ENCODE measurements around the gene NTM.

NTM gene

DNA sequence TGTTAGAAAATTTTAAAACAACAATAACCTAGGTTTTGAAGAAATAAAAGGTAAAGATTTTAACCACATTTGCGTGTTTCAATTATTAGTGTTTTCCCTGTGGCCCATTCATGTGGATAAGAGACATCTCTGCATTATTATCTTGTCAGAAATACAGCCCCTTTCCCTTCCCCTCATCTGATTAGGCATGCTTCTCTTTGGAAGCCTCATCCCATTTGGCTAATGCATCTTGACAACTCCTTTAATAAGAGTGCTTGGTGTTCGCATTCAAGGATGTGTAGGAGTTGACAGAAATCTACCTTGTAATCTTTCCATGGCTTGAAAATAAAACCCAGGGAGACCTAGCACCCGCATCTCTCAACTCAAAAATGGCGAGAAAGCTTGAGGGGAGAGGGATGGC lies 635.5 kb downstream of the NTM start:
- no peak for DNase-seq (ENCODE audit: low read depth)

DNA sequence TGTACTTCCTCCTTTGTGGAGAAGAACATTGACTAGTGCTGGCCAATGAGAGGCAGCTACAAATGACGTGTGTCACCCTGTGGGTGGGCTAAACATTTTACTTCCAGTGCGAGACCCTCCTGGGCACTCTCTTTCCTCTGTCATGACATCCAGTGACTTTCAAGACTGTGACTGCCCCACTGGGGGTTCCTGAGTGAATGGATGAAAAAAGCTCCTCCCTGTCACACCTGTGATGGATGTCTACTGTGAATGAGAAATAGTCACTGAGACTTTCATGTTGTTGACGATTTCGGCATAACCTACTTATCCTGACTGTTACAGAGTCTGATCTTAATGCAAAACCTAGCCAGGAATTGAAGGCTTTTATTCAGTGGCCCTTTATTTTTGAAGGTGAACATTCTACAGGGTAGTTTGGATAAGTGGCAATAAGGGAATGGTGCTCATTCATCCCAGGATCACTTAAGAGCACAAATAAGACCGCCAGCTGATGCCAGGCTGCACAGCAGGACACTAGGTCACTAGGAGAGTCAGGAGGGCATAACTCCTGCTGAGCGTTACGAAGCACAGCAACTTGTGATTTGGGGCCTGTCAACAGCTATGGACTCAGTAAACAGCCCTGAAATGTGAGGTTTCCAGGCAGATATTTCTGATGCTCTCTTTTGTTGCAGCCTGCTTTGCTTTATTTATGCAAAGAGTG lies 636.6 kb downstream of the NTM start:
- no peak for DNase-seq (ENCODE audit: low read depth)

DNA sequence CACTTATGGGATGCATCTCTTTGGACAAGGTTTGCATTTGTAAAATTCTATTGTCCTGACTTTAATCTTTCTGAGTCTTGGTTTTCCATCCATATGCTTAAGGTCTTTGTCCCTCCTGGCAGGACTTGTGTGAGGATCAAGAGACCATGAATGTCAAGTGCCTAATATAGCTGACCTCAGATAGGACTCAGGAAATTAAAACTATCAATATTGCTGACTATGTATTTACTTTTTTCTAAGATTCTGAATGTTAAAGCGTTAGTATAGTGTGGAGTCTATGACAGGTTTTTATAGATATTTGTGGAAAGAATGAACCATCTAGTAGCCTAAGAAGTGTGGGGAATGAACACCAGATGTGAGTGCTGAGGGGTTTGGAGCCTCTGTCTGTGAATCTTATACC lies 637.8 kb downstream of the NTM start:
- no peak for DNase-seq (ENCODE audit: low read depth)

DNA sequence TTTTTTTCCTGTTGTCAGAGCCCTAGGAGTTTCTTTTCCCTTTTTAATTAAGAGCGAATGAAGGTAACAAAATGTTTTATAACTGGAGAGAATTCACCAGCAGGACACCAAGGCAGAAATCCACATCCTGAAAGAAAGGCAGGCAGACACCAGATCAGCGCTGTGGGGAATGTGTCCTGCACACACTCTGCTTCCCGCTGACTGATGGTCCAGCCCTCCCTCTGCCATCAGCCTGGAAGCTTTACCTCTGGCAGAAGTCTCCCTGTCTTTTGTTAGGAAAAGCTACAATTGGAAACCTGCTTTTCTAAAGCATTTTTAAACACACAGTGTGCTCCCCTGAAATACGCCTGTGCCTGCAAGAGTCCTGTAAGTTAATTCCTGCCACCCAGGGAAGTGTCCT lies 638.5 kb downstream of the NTM start:
- DNase-seq (ENCODE audit: low read depth) = no peak

DNA sequence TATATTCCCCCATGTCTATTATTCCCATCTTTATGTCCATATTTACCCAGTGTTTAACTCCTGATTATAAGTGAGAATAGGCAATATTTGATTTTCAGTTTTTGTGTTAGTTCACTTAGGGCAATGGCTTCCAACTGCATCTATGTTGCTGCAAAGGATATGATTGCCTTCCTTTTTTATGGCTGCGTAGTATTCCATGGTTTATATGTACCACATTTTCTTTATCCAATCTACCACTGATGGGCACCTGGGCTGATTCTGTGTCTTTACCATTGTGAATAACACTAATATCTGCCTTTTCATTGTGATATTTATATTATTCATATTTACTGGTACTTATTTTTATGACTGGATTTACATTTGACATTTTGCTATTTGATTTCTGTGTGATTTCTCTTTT lies 649.6 kb downstream of the NTM start:
- no peak for DNase-seq (ENCODE audit: low read depth)

DNA sequence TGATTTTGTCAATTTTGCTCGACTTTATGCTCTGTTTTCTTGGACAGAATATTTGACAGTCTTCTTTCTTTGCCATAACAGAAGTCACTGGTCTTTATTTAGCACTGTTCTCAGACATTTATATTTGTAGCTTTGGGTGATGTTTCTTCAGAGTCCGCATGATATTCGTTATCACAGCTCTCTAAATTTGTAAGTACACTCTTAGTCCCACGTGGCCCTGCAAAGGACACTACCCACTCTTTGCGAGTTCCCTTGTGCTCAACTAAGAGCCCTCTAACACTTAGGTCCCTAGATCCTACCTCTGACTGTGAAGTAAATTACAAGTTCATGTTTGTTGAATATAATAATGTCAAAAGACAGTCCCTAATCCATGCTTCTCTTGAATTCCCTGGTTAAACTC lies 651.9 kb downstream of the NTM start:
- DNase-seq (ENCODE audit: low read depth) = no peak

DNA sequence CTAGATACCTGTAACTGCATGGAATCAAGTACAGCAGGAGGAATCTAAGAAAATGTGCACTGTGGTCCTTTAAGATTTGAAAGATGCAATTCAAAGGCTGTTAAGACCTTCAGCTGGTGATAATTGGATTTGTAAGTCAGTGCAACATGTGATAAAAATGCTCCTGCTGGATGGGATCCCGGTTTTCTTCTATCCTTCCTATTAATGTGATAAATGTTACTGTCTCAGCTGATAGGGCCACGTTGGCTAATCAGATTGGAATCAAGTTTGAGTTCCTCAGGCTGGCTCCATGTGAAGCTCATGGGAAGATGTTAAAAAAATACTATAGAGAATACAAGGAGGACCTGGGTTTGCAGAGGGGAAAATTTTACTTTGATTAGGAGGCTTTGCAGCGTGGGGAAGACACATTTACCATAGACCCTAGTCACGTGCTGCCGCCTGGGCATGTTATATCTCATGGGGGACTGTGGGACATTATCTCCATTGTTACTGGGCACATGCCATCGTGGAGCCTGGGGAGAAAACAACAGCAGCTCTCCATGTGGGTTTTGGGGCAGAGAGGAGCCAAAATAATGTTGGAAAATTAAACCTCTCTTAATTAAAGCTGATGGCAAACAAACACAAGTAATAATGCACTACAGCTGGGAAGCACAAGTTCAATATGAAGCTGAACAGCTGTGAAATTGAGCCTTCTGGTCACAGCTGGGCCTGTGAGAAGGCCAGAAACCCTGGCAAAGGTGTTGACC lies 652.5 kb downstream of the NTM start:
- DNase-seq (ENCODE audit: low read depth) = no peak

DNA sequence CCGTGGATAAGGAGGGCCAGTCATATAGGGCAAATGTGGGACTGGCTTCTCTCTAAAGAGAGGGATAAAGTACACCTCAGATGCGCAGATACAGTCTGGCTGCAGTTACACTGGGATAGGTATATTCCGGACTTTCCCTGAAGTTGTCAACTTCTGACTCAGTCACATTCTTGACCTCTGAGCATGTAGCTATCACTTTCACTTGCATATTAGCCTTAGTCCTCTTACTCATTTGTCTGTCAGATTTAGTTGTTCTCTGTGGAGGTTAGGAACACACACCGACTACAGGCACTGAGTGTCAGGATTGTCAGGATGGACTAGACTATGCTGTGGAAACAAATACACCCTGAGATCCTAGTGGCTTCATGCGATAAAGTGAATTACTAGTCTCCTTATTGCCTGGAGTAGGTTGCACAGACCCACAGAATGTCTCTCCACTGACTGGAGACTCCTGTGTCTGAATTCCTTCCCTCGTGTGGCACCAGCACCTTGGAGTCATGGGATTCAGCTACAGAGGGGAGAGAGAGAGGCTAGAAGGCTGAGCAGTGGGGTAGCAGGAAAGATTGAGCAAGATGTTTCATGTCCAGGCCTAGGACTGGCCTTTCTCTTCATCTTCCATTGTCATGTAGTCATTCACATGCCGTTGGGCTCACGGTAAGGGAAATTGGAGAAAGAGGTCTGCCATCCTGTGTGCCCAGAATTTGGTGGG lies 654.3 kb downstream of the NTM start:
- no peak for DNase-seq (ENCODE audit: low read depth)

DNA sequence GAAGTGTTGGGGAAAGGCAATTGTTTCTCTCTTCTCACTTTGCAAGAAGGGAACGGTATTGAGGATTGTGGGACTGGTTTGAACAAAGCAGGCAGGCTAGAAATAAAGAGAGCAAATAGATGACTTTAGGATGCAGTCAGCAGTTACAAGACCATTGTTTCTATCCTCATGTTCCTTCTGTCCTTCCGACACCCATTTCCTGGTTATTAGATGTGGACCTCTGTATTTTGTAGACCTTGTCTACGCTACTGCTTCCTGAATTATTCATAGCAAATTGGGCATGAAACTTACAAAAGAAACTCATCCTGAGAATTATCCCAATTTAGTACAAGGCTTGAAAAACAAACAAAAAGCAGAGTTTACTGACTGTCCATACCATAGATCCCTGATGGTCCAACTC lies 656.3 kb downstream of the NTM start:
- no peak for DNase-seq (ENCODE audit: low read depth)

DNA sequence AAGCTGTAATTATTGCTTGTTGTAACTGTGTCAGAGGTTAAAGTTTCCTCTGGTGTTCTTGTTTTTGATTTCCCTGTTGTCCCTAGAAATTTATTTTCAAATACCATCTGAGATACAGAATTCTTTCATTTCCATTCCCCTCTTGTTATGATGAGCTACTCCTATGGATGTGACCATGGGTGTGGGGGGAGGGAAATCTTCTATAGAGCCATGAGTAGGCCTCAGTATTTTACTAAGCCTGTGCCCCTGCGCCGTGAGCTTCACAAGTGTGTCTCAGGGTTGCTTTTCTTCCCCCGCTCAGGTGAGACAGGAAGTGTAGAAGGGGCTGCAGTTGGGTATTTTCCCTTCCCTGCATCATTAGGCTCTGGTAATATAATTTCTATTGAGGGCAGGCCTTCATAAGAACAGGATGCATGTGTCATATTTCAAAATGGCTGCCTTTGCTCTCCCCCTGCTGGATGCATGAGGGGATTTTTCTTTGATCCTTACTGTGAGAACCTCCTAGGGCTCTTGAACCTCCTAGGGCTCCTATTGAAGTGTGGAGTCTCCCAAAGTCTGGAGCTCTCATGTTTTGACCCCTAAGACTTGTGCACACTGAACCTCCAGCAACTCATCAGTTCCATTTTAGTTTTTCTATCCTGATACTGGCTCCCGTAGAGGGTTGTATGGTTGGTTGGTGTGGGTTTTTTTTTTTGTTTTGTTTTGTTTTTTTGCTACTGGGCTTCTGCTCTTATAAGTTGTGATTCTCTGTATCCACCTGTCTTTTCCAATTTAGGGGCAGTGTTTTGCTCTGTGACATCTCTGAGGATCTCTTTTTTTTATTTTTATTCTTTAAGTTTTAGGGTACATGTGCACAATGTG lies 658.2 kb downstream of the NTM start:
- DNase-seq (ENCODE audit: low read depth) = no peak

DNA sequence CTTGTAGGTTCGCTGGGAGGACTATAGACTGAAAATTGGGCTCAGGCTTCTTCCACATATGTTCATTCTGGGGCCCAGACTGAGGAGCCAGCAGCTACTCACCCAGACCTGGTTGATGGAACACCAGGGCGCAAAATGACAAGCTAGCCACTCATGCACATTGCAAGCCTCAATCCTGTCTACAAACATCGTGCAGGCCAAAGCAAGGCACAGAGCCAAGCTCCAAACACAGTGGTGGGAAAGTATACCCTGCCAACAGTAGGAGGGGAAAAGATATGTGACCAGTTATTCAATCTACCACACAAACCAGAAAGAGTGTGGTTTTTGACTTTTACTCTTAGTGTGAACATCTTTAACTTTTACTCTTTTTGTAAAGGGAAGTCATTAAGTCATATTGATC lies 660.5 kb downstream of the NTM start:
- no peak for DNase-seq (ENCODE audit: low read depth)

DNA sequence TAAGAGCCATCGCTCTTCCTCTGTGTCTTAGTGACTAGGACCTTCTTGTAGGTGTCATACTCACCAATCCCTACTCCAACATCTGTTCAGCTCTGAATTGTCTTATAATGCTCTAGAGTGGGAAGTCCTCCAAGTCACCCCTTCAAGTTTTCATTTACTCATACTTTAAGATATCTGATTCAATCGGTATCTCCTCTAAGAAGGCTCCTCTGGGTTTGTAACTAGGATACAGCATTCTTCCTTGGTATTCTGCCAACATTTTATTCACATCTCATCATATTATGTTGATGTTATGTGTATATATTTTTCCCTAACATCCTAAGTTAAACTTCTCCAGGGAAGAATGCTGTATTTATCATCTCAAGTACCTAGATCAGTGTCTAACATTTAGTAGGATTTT lies 662.1 kb downstream of the NTM start:
- no peak for DNase-seq (ENCODE audit: low read depth)

DNA sequence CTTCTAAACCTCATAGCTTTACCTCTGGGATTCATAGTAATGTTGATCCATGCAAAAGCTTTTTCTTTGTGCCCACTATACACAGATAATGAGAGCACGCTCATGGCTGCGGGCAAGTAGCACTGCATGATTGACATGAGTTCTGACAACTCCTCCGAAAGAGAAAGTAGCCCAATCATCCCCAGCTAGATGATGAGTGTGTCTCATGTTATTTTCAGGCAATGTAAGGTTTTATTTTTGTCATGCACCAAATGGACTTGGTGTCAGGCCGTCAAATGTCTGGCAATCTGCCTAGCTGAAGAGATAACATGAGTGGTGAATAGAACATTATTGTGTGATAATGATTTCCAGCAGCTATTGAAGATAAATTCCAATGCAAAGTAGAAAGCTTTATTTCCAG lies 662.6 kb downstream of the NTM start:
- no peak for DNase-seq (ENCODE audit: low read depth)

DNA sequence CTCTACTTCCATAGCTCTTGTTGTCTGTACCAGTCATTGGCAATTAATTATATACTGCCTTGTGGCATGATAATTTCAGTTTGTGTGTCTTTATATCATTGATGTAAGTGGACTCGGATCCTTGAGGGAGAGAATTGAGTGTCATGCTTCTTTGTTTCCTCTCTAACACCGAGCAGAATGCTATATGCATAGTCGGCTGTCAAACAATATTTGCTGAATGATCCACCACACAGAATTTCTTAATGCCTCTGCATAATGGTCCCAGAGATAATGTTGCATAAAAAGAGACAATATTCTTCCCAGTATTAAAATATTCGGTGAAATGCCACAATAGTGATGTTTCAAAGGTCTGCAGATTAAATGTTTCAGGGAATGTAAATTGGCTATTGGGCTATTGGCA lies 664.8 kb downstream of the NTM start:
- DNase-seq (ENCODE audit: low read depth) = no peak

DNA sequence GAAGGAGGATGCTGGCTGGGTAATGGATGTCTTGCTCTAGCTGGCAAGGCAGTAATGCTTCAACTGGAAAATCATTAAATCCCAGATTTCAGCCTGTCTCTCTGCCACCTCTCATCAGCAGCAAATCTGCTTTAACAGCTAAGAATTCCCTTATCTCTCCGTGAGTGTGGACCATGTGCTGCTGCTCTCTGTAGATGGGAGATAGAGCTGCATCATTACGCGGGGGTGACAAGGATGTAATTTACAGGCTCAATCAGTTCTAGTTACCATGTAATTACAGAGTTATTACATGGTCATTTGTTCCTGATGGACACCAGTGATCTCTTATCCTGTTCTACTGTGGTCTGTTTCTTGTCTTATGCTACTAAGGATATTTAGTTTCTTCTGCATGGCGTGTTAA lies 665.4 kb downstream of the NTM start:
- no peak for DNase-seq (ENCODE audit: low read depth)

DNA sequence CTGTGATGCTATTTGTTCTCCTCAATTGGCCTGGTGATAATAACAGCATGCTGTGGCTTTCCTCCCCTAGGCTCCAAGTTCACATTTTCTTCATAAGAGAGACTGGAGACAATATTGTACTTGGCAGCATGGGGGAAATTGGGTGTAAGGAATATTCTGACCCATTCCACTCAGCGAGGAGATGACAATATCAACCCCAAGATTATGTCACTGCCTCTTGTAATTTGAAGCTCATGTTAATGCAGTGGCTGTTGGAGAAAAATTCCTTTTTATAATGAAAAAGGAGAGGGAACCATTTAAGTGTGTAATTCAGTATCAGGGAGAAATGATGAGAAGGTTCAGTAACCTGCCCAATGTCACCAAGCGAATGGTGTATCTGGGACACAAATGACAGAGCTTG lies 665.8 kb downstream of the NTM start:
- no peak for DNase-seq (ENCODE audit: low read depth)

DNA sequence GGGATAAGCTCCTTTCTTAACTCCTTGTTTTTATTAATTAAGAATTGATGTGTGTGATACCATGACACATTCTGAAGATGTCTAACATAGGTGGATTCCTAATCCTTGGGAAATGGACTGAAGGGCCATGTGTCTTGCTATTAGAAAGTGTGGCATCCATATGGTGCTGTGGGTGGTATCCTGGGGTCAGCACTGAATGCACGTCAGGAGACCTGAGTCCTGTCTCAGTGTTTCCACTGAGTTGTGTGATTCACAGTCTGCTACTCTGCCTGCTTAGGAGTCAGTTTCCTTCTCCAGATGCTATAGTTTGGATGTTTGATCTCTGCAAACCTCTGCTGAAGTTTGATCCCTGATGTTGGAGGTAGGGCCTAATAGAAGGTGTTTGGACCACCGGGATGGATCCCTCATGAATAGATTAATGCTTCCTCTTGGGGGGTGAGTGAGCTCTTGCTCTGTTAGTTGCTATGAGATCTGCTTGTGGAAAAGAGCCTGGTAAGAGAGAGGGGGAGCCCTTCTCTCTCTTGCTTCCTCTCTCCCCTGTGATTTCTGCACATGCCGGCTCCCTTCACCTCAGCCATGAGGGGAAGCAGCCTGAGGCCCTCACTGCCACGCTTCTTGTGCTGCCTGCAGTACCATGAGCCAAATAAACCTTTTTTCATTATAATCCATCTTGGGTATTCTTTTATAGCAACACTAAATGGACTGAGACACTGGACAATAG lies 666.5 kb downstream of the NTM start:
- DNase-seq (ENCODE audit: low read depth) = no peak

DNA sequence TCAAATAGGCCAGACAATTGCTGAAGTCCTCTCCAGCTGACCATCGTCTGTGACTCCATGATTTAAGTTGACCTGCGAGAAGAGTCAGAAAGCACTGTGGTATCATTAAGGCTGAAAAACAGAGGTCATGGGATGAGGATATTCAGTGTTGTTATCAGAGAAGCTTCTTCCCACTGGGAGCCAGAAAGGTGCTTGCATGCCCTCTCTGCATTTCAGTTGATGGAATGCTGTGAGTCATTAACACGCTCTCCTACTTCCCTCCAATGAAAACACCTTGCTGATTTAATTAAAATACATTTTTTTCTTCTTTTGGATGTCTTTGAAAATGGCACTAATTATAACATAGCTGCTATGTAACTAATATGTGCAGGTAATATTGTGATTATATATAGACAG lies 667.0 kb downstream of the NTM start:
- no peak for DNase-seq (ENCODE audit: low read depth)

DNA sequence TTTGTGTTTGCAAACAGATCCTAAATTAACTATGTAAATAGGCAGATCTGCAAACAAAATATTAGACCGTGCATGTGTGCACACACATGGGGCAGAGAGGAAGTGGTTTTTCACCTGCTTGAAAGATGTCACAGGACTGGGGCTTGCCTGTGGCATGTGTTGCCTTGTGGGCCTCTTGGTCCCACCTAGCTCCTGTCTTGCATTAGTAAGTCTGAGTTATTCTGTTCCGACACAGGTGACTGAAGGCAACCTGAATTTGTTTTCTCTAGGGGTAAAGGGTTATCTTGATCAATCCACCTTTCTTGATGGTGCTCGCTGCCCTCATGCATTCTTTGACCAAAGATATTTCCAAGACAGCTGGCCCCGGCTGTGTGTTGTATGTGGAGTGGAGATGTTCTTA lies 667.5 kb downstream of the NTM start:
- no peak for DNase-seq (ENCODE audit: low read depth)

DNA sequence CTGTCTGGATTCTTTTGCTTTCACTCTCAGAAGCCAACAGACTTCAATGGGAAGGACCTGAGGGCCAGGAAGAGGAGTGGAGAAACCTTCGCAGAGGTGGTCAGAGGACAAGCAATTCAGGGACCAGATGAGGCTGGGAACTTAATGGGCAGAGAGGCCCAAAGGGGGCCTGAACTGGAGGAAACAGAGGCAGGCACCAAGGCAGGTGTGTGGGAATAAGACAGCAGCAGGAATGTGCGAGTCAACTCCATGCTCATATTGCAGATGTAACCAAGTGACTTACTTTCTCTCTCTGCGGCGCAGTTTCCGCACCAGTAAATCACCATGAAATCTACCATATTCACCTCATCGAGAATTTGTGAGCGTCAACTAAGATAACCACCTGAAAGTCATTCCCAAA lies 669.1 kb downstream of the NTM start:
- DNase-seq (ENCODE audit: low read depth) = no peak

DNA sequence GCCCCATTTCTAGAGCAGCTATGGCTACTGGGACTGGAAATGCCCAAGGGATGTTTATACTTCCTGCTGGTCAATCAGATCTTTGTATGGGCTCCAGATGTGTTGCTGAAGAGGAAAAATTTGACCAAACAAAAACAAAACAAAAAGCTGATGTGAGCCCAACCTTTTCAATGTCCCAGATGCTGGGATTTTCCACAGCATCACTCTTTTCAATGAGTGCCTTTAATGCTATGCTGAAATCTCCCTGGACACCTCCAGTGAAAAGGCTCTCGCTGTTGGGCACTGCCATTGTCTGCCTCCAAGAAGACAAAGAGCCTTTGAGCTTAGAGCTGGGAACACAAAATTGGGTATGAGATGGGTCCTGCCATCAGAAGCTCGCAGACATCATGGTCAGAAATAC lies 671.9 kb downstream of the NTM start:
- DNase-seq (ENCODE audit: low read depth) = no peak

DNA sequence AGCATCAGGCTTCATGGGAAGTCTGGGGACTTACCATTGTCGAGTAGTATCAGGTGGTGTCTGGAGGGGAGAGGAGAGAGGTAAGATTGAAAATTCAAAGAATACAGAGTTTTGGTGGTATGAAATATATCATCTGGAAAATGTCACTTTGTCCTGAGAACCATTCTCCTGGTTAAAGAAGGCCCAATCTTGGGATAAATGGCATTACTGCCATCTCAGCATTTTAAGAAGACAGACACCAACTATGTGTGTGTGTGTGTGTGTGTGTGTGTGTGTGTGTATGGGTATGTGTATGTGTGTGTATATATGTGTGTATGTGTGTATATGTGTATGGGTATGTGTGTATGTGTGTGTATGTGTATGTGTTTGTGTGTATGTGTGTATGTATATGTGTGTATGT lies 673.3 kb downstream of the NTM start:
- DNase-seq (ENCODE audit: low read depth) = no peak

Measured in T follicular helper cell (primary cell).